Neural cell (in vitro differentiated cells): ENCODE measurements around the gene IQGAP2. TPM values are rescaled to one million over a fixed set of nuclear protein-coding genes. Genes with fewer than 3 reads are reported as not detected.

Experiments
- H2AFZ ChIP-seq: fragments of 200-600, 300-800 bp; sonication (generic), shearing (Covaris generic); 2 replicates; pipeline ENCODE4 v1.6.0; 2014; ENCODE audit warnings: low read depth, mild to moderate bottlenecking, antibody characterized with exemption, low read length, moderate library complexity
- H3F3A ChIP-seq: fragments of 200-600 bp; shearing (Covaris generic); 2 replicates; pipeline ENCODE4 v1.6.1; 2016; ENCODE audit warnings: mild to moderate bottlenecking, moderate library complexity, mixed read lengths, antibody characterized with exemption, low read length; ENCODE audit not compliant: insufficient read depth, poor library complexity, severe bottlenecking
- H3K27ac ChIP-seq: fragments of 200-600, 300-800 bp; sonication (generic), shearing (Covaris generic); 2 replicates; pipeline ENCODE4 v1.5.1; 2014; ENCODE audit warnings: mild to moderate bottlenecking, low read length, moderate library complexity
- H3K27me3 ChIP-seq: fragments of 300-800, 200-600 bp; sonication (generic), shearing (Covaris generic); 2 replicates; pipeline ENCODE4 v1.6.0; 2014; ENCODE audit warnings: mild to moderate bottlenecking, low read depth, low read length, moderate library complexity; ENCODE audit not compliant: insufficient read depth
- H3K36me3 ChIP-seq: fragments of 300-800, 200-600 bp; sonication (generic), shearing (Covaris generic); 2 replicates; pipeline ENCODE4 v1.5.1; 2014; ENCODE audit warnings: mild to moderate bottlenecking, antibody characterized with exemption, low read length, moderate library complexity; ENCODE audit not compliant: insufficient read depth
- H3K4me2 ChIP-seq: fragments of 300-800, 200-600 bp; sonication (generic), shearing (Covaris generic); 2 replicates; pipeline ENCODE4 v1.6.0; 2014; ENCODE audit warnings: mild to moderate bottlenecking, low read length
- H3K4me3 ChIP-seq: fragments of 300-800, 200-600 bp; sonication (generic), shearing (Covaris generic); 2 replicates; pipeline ENCODE4 v1.5.1; 2014; ENCODE audit warnings: mild to moderate bottlenecking, low read length, moderate library complexity
- H3K79me2 ChIP-seq: fragments of 200-600 bp; shearing (Covaris generic); replicated peaks from 2 replicates; pipeline ENCODE4 v1.6.0; 2014; ENCODE audit warnings: mild to moderate bottlenecking, low read length, moderate library complexity; ENCODE audit not compliant: insufficient read depth
- H3K9ac ChIP-seq: fragments of 300-800, 200-600 bp; sonication (generic), shearing (Covaris generic); 2 replicates; pipeline ENCODE4 v1.6.1; 2016; ENCODE audit warnings: mild to moderate bottlenecking, low read length, mixed read lengths
- H3K9me2 ChIP-seq: fragments of 200-600 bp; shearing (Covaris generic); 2 replicates; pipeline ENCODE4 v1.6.1; 2016; ENCODE audit warnings: mild to moderate bottlenecking, low read length, mixed read lengths; ENCODE audit not compliant: insufficient read depth
- H3K9me3 ChIP-seq: fragments of 200-600, 300-800 bp; sonication (generic), shearing (Covaris generic); 2 replicates; pipeline ENCODE4 v1.6.1; 2016; ENCODE audit warnings: mild to moderate bottlenecking, mixed run types, low read length, moderate library complexity, mixed read lengths
- H4K20me1 ChIP-seq: fragments of 200-600 bp; shearing (Covaris generic); 2 replicates; pipeline ENCODE4 v1.6.1; 2016; ENCODE audit warnings: mild to moderate bottlenecking, mixed run types; ENCODE audit not compliant: insufficient read depth
- EP300 ChIP-seq: fragments of 450-650 bp; conservative IDR thresholded peaks from 2 replicates; pipeline ENCODE4 v1.6.1; 2014; ENCODE audit warnings: antibody characterized with exemption, mild to moderate bottlenecking, moderate library complexity; ENCODE audit not compliant: poor library complexity, severe bottlenecking
- EZH2 ChIP-seq: fragments of 200-600, 300-800 bp; shearing (Covaris generic), sonication (generic); IDR thresholded peaks from 2 replicates; pipeline ENCODE4 v1.6.1; 2014; ENCODE audit warnings: antibody characterized with exemption, low read length, borderline replicate concordance, mild to moderate bottlenecking; ENCODE audit not compliant: insufficient read depth, poor library complexity, severe bottlenecking
- MXI1 ChIP-seq: fragments of 450-650 bp; conservative IDR thresholded peaks from 2 replicates; pipeline ENCODE4 v1.6.1; 2014; ENCODE audit warnings: antibody characterized with exemption, mild to moderate bottlenecking; ENCODE audit not compliant: poor library complexity, severe bottlenecking
- POLR2AphosphoS5 ChIP-seq: IDR thresholded peaks from 2 replicates; pipeline ENCODE4 v1.6.1; 2012
- RAD21 ChIP-seq: fragments of 450-650 bp; conservative IDR thresholded peaks from 2 replicates; pipeline ENCODE4 v1.6.1; 2014; ENCODE audit warnings: antibody characterized with exemption, mild to moderate bottlenecking, moderate library complexity
- SMC3 ChIP-seq: fragments of 450-650 bp; conservative IDR thresholded peaks from 2 replicates; pipeline ENCODE4 v1.6.1; 2014; ENCODE audit warnings: antibody characterized with exemption, mild to moderate bottlenecking, moderate library complexity; ENCODE audit not compliant: poor library complexity
- TAF1 ChIP-seq: IDR thresholded peaks from 2 replicates; pipeline ENCODE4 v1.6.1; 2012; ENCODE audit warnings: low read depth
- polyA plus RNA-seq: library from polyadenylated mRNA; depleted of rRNA; stranded (reverse); fragments of >200 nt; gene quantifications from 2 replicates; pipeline ENCODE4 v1.2.3, GENCODE V29; 2014
- TF ChIP-seq, protein P1 (sequence below): fragments of 450-650 bp; IDR thresholded peaks from 2 replicates; pipeline ENCODE4 v1.5.1; 2014; ENCODE audit warnings: antibody characterized with exemption, mild to moderate bottlenecking, moderate library complexity; ENCODE audit not compliant: poor library complexity, severe bottlenecking
- TF ChIP-seq, protein P2 (sequence below): IDR thresholded peaks from 2 replicates; pipeline ENCODE4 v1.6.1; 2012; ENCODE audit warnings: borderline replicate concordance

IQGAP2 gene
- polyA plus RNA-seq, 1 donor from 2014 or later: 5.2 TPM

DNA sequence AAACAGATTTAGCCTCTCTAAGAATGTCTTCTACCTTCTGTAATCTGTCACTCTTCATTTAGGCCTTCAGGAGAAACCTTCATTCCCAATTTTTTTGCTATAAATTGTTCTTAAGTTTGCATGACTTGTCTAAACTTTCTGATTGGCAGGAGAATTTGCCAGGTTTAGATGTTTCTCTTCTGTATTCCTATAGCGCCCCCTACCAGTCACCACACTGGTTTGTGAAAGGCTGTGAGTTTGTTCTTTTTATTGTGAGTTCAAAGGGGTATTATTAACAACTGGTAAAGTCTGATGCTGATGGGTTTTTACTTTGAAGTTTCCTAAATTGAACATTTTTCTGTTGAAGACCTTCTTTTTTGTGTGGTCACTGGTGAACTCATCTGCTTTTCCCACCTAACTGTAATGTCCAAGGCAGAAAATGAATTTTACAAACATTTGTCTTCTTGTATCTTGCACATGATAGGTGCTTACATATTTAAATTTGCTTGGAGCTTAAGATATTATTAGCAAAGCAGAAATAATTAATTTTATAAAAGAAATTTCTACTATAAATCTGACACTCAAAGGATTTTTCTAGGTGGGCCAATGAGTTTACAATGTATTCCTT lies 238.5 kb downstream of the IQGAP2 start:
- no peak overlapping the region for H3K4me2 ChIP-seq
- H2AFZ ChIP-seq: no peak overlapping the region
- no peaks in the 10 kb centered on the region for H3K36me3 ChIP-seq
- no peaks in the 10 kb centered on the region for H3K79me2 ChIP-seq
- no peak overlapping the region for H3K27ac ChIP-seq
- H3K4me3 ChIP-seq: no peak overlapping the region
- H3K9ac ChIP-seq: no peak overlapping the region
- no peaks in the 10 kb centered on the region for H4K20me1 ChIP-seq
- no peaks in the 10 kb centered on the region for H3K27me3 ChIP-seq
- H3F3A ChIP-seq: no peaks in the 10 kb centered on the region
- H3K9me3 ChIP-seq: no peaks in the 10 kb centered on the region
- H3K9me2 ChIP-seq: no peaks in the 10 kb centered on the region
- TF ChIP-seq MXI1 (no peak), POLR2AphosphoS5 (no peak), EZH2 (no peak), RAD21 (peak; percentile 57), EP300 (no peak), SMC3 (peak; percentile 21), TAF1 (no peak)
- TF ChIP-seq, protein P1, sequence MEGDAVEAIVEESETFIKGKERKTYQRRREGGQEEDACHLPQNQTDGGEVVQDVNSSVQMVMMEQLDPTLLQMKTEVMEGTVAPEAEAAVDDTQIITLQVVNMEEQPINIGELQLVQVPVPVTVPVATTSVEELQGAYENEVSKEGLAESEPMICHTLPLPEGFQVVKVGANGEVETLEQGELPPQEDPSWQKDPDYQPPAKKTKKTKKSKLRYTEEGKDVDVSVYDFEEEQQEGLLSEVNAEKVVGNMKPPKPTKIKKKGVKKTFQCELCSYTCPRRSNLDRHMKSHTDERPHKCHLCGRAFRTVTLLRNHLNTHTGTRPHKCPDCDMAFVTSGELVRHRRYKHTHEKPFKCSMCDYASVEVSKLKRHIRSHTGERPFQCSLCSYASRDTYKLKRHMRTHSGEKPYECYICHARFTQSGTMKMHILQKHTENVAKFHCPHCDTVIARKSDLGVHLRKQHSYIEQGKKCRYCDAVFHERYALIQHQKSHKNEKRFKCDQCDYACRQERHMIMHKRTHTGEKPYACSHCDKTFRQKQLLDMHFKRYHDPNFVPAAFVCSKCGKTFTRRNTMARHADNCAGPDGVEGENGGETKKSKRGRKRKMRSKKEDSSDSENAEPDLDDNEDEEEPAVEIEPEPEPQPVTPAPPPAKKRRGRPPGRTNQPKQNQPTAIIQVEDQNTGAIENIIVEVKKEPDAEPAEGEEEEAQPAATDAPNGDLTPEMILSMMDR: peak; percentile 55
- TF ChIP-seq, protein P2, sequence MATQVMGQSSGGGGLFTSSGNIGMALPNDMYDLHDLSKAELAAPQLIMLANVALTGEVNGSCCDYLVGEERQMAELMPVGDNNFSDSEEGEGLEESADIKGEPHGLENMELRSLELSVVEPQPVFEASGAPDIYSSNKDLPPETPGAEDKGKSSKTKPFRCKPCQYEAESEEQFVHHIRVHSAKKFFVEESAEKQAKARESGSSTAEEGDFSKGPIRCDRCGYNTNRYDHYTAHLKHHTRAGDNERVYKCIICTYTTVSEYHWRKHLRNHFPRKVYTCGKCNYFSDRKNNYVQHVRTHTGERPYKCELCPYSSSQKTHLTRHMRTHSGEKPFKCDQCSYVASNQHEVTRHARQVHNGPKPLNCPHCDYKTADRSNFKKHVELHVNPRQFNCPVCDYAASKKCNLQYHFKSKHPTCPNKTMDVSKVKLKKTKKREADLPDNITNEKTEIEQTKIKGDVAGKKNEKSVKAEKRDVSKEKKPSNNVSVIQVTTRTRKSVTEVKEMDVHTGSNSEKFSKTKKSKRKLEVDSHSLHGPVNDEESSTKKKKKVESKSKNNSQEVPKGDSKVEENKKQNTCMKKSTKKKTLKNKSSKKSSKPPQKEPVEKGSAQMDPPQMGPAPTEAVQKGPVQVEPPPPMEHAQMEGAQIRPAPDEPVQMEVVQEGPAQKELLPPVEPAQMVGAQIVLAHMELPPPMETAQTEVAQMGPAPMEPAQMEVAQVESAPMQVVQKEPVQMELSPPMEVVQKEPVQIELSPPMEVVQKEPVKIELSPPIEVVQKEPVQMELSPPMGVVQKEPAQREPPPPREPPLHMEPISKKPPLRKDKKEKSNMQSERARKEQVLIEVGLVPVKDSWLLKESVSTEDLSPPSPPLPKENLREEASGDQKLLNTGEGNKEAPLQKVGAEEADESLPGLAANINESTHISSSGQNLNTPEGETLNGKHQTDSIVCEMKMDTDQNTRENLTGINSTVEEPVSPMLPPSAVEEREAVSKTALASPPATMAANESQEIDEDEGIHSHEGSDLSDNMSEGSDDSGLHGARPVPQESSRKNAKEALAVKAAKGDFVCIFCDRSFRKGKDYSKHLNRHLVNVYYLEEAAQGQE: no peak

DNA sequence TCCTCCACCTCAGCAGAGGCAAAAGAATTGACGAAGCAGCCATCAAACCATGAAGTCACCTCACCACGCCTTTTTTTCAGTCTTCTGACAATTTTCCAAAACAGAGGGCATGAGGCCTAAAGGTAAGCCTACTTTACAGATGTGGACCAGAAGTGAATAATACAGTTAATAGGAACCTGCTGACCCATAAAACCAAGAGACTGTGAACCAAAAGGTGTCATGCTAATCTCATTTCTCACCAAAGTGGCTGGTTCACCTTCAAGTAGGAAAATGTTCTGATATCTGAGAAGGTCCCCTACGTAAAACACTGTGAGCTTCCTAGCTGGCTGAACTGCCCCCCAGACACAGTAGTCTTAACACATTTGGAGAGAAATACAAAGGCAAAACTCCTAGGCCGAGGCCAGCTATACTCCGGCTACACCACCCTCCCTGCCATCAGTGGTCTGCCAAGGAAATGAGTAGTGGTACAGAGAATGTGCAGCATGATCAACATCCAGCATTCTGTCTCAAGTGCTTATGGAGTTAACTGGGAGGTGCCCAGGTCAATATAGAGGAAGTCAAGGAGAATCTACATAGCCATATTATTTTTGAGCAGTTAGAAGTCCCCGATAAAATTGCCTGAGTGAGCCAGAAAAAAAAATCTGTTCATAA lies 239.4 kb downstream of the IQGAP2 start:
- Histone ChIP-seq H3K9ac (no peak overlapping the region), H2AFZ (no peak overlapping the region), H3K79me2 (no peaks in the 10 kb centered on the region), H3K9me2 (no peaks in the 10 kb centered on the region), H3K27ac (no peak overlapping the region), H3K4me2 (no peak overlapping the region), H3K9me3 (no peaks in the 10 kb centered on the region), H3K27me3 (no peaks in the 10 kb centered on the region), H4K20me1 (no peaks in the 10 kb centered on the region), H3K4me3 (no peak overlapping the region), H3F3A (no peaks in the 10 kb centered on the region), H3K36me3 (no peaks in the 10 kb centered on the region)
- TF ChIP-seq EZH2: no peak
- no peak for TF ChIP-seq POLR2AphosphoS5
- TF ChIP-seq SMC3: no peak
- TF ChIP-seq TAF1: no peak
- TF ChIP-seq MXI1: no peak
- no peak for TF ChIP-seq EP300
- TF ChIP-seq RAD21: no peak
- TF ChIP-seq, protein P2: no peak
